Panc1 (cell line): ENCODE measurements around the gene BMX.

Experiments
- SIN3A ChIP-seq: IDR thresholded peaks from 2 replicates; pipeline ENCODE4 v1.6.1; 2012; ENCODE audit warnings: low read depth, mild to moderate bottlenecking, low read length, moderate library complexity, borderline replicate concordance; ENCODE audit not compliant: insufficient read depth
- TF ChIP-seq, protein P1 (sequence below): fragments of 450-650 bp; IDR thresholded peaks from 2 replicates; pipeline ENCODE4 v1.5.1; 2017; ENCODE audit warnings: mild to moderate bottlenecking

DNA sequence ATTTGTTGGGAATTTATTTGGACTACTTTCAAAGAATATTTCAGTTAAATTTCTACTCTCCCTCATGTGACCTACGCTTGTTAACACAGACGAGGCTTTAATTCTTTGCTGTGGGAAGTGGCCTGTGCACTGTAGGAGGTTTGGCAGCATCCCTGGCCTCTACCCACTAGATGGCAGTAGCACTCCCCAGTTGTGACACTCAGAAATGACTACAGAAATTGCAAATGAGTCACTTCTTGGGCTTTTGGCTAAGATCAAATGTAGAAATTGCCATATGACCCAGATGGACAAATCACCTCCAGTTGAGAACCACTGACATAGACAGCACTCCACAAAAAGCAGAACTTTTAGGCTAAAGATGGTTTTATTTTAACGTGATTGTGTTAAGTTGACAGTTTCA, 29.6 kb upstream of the BMX start:
- TF ChIP-seq, protein P1, sequence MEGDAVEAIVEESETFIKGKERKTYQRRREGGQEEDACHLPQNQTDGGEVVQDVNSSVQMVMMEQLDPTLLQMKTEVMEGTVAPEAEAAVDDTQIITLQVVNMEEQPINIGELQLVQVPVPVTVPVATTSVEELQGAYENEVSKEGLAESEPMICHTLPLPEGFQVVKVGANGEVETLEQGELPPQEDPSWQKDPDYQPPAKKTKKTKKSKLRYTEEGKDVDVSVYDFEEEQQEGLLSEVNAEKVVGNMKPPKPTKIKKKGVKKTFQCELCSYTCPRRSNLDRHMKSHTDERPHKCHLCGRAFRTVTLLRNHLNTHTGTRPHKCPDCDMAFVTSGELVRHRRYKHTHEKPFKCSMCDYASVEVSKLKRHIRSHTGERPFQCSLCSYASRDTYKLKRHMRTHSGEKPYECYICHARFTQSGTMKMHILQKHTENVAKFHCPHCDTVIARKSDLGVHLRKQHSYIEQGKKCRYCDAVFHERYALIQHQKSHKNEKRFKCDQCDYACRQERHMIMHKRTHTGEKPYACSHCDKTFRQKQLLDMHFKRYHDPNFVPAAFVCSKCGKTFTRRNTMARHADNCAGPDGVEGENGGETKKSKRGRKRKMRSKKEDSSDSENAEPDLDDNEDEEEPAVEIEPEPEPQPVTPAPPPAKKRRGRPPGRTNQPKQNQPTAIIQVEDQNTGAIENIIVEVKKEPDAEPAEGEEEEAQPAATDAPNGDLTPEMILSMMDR = peak; percentile 81
- TF ChIP-seq SIN3A = no peak
